ENCODE results near the gene TSPAN9. TPM values are rescaled to one million over a fixed set of nuclear protein-coding genes. Genes with fewer than 3 reads are reported as not detected.

TSPAN9 gene
- total RNA-seq, 1 experiment from 2014 or later = 13.2 TPM

DNA sequence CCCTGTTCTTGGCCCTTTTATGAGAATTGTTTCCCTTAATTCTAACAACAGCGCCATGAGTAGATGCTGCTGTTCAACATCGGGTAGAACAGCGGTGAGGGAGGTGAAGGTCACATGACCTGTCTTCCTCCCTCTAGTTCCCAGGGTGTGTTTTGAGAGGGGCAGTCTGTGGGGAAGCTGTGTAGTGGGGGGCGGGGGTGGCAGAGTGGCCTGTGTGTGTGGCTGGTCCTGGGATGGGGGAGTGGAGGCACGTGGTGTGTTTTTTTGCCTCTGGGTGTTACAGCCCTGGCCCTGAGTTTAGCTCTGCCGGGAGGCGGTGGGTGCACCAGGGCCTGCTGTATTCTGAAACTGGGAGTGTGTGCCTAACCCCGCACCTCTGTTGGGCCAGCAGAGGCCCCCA is 202.7 kb downstream of the TSPAN9 start (continued):
- TF ChIP-seq, protein P1, sequence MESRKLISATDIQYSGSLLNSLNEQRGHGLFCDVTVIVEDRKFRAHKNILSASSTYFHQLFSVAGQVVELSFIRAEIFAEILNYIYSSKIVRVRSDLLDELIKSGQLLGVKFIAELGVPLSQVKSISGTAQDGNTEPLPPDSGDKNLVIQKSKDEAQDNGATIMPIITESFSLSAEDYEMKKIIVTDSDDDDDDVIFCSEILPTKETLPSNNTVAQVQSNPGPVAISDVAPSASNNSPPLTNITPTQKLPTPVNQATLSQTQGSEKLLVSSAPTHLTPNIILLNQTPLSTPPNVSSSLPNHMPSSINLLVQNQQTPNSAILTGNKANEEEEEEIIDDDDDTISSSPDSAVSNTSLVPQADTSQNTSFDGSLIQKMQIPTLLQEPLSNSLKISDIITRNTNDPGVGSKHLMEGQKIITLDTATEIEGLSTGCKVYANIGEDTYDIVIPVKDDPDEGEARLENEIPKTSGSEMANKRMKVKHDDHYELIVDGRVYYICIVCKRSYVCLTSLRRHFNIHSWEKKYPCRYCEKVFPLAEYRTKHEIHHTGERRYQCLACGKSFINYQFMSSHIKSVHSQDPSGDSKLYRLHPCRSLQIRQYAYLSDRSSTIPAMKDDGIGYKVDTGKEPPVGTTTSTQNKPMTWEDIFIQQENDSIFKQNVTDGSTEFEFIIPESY (IDR thresholded peaks at IDR 0.05; ENCODE audit: extremely low read depth, insufficient replicate concordance, low read length) = no peak
- no peak for TF ChIP-seq POLR2AphosphoS5 (IDR thresholded peaks at IDR 0.05; ENCODE audit: low read depth, low read length)

DNA sequence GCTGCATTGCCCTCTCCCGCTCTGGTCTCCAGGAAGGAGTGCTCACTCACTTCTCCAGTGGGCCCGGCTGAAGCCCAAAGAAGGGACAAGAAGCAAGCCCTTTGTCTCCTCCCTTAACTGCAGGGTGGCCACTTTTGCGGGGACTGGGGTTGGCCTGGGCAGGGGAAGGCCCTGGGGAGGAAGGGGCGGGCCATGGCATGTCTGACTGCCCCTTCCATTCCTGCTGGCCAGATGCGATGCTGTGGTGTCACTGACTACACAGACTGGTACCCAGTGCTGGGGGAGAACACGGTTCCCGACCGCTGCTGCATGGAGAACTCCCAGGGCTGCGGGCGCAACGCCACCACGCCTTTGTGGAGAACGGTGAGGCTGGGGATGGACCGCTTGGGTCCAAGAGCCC is 203.8 kb downstream of the TSPAN9 start:
- Histone ChIP-seq H3K4me1 (ENCODE audit: control insufficient read depth in 1 of 2, insufficient read depth in 2 of 2, low read length in 2 of 2) (peaks cover 0 to 8% of the 10 kb centered on the region in 2 experiments; a peak in 1 of 4 replicates), H3K4me3 (replicated peaks in 1 of 2; ENCODE audit: low read depth in 1 of 2, low read length in 2 of 2) (no peak overlapping the region), H3K36me3 (ENCODE audit: control insufficient read depth in 1 of 2, insufficient read depth in 2 of 2, low read length in 2 of 2) (no peaks in the 10 kb centered on the region; a peak in 1 of 4 replicates), H3K27ac (ENCODE audit: low read depth, low read length) (no peak overlapping the region), H4K20me1 (ENCODE audit: insufficient read depth) (no peaks in the 10 kb centered on the region), H3K27me3 (ENCODE audit: insufficient read depth, low read length) (no peaks in the 10 kb centered on the region), H2AFZ (ENCODE audit: low read depth, low read length, poor library complexity, severe bottlenecking) (no peak overlapping the region), H3K79me2 (ENCODE audit: insufficient read depth, low read length) (no peaks in the 10 kb centered on the region), H3K9me2 (ENCODE audit: insufficient read depth) (no peaks in the 10 kb centered on the region), H3K9me3 (ENCODE audit: control insufficient read depth in 1 of 2, insufficient read depth in 1 of 2, low read depth in 1 of 2, low read length in 2 of 2) (no peaks in the 10 kb centered on the region), H3K9ac (ENCODE audit: low read length) (no peak overlapping the region), H3K4me2 (ENCODE audit: low read length) (no peak overlapping the region)
- intact Hi-C loops (cut with micrococcal nuclease) = no loop called here
- DNase-seq (ENCODE audit: low read depth, low spot score) (no peak), ATAC-seq (no peak)
- BruUV-seq (replicated peaks) = no TSS peak
- no peak for TF ChIP-seq ZNF274 (IDR thresholded peaks at IDR 0.05; ENCODE audit: low read depth, low read length)
- TF ChIP-seq POLR2AphosphoS5 (IDR thresholded peaks at IDR 0.05; ENCODE audit: low read depth, low read length) = no peak
- no peak for TF ChIP-seq SP1 (IDR thresholded peaks at IDR 0.05; ENCODE audit: low read depth)
- TF ChIP-seq ELF1 (IDR thresholded peaks at IDR 0.05; ENCODE audit: borderline replicate concordance, low read depth) = no peak
- TF ChIP-seq CEBPB (IDR thresholded peaks at IDR 0.05; ENCODE audit: low read depth) = no peak
- TF ChIP-seq CBX3 (IDR thresholded peaks at IDR 0.05; ENCODE audit: low read depth) = no peak
- no peak for TF ChIP-seq RAD21 (IDR thresholded peaks at IDR 0.05; ENCODE audit: low read depth)
- TF ChIP-seq ZFX (IDR thresholded peaks at IDR 0.05) = no peak
- TF ChIP-seq, protein P2, sequence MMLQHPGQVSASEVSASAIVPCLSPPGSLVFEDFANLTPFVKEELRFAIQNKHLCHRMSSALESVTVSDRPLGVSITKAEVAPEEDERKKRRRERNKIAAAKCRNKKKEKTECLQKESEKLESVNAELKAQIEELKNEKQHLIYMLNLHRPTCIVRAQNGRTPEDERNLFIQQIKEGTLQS (IDR thresholded peaks at IDR 0.05) = no peak
- TF ChIP-seq EZH2phosphoT487 (IDR thresholded peaks at IDR 0.05; ENCODE audit: borderline replicate concordance) = no peak
- CTCF ChIA-PET = no interaction called here
- RAD21 ChIA-PET (ENCODE audit: low non-redundant PET in 1 of 2, low total read pairs in 2 of 2, uncharacterized antibody in 2 of 2, unreplicated experiment in 2 of 2) = no interaction called here
- POLR2A ChIA-PET = no interaction called here

Data from HCT116 (cell line).